Measurements from ENCODE around the gene SDK1. TPM values are rescaled to one million over a fixed set of nuclear protein-coding genes. Genes with fewer than 3 reads are reported as not detected.

Gene SDK1
- total RNA-seq, 1 donor from 2014 or later = 5.4 TPM

DNA sequence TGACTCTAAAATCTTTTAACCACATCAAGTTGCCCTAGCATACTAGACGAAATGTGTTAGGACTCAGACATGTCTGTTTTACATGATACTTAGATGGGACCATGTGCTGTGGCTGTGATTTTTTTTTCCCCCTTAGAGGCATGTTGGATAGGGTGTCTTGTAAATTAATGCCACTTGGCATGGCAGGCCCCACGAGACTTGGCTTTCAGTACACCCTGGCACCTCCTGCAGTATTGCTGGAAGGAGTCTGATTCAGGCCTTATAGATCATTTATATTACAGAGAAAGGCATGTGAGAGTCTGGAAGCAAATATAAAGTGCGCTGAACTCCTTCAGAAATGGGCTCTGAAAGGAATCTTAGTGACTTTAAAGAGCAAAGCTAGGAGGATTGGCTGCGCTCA lies 494.1 kb downstream of the SDK1 start:
- Mint-ChIP-seq H3K4me1 (ENCODE audit: unreplicated experiment) (no peaks in the 10 kb centered on the region), H3K4me3 (ENCODE audit: unreplicated experiment) (no peak overlapping the region), H3K27me3 (ENCODE audit: unreplicated experiment) (no peaks in the 10 kb centered on the region), H3K27ac (ENCODE audit: unreplicated experiment) (no peak overlapping the region), H3K9me3 (ENCODE audit: unreplicated experiment) (no peaks in the 10 kb centered on the region), H3K36me3 (ENCODE audit: unreplicated experiment) (no peaks in the 10 kb centered on the region)
- TF ChIP-seq, protein P1, sequence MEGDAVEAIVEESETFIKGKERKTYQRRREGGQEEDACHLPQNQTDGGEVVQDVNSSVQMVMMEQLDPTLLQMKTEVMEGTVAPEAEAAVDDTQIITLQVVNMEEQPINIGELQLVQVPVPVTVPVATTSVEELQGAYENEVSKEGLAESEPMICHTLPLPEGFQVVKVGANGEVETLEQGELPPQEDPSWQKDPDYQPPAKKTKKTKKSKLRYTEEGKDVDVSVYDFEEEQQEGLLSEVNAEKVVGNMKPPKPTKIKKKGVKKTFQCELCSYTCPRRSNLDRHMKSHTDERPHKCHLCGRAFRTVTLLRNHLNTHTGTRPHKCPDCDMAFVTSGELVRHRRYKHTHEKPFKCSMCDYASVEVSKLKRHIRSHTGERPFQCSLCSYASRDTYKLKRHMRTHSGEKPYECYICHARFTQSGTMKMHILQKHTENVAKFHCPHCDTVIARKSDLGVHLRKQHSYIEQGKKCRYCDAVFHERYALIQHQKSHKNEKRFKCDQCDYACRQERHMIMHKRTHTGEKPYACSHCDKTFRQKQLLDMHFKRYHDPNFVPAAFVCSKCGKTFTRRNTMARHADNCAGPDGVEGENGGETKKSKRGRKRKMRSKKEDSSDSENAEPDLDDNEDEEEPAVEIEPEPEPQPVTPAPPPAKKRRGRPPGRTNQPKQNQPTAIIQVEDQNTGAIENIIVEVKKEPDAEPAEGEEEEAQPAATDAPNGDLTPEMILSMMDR (IDR thresholded peaks at IDR 0.05) = no peak
- DNase-seq (ENCODE audit: extremely low spot score, unreplicated experiment) = no peak

DNA sequence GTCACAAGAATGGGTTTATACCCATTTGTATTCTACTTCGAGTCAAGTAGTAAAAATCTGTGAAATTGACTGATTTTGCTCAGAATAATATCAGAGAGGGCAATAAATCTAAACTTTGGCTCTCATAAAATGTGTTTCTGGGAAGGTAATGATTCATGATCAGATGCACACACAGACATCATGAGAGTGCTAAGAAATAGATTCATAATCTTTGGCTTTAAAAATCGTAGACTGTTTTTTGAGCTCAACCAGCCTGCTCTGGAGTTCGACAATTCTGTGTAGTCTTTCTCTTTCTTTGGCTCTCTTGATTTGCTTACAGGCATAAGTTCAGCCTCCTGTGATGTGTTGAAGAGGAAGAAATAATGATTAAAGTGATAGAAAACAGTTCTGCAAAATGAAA lies 494.7 kb downstream of the SDK1 start:
- no peak for DNase-seq (ENCODE audit: extremely low spot score, unreplicated experiment)
- peaks cover under 1% of the 10 kb centered on the region for H3K9me3 Mint-ChIP-seq (ENCODE audit: unreplicated experiment)

DNA sequence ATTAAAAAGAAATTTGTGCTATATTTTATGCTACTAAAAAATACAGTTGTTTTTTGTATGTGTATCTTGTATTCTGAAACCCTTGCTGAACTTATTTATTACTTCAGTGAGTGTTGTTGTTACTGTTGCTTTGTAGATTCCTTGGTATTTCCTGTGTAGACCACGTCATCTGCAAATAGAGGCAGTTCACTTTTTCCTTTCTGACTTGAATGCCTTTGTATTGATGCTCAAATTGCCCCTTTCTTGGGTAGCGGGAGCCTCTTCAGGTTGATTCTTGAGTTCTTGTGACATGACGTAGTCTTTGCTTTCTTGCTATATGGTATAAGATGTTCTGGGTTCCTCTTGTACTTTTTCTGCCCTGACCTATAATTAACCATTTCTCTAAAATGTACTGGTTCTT lies 504.1 kb downstream of the SDK1 start:
- no peak overlapping the region for H3K4me3 Mint-ChIP-seq (ENCODE audit: unreplicated experiment)
- H3K4me1 Mint-ChIP-seq (ENCODE audit: unreplicated experiment) = peaks cover 5% of the 10 kb centered on the region
- peaks cover 3% of the 10 kb centered on the region for H3K9me3 Mint-ChIP-seq (ENCODE audit: unreplicated experiment)
- H3K36me3 Mint-ChIP-seq (ENCODE audit: unreplicated experiment) = no peaks in the 10 kb centered on the region
- peak overlapping the region; percentile 24 for H3K27ac Mint-ChIP-seq (ENCODE audit: unreplicated experiment)
- DNase-seq (ENCODE audit: extremely low spot score, unreplicated experiment) = no peak
- TF ChIP-seq, protein P1 (IDR thresholded peaks at IDR 0.05) = no peak
- H3K27me3 Mint-ChIP-seq (ENCODE audit: unreplicated experiment) = no peaks in the 10 kb centered on the region

More for the DNA sequence above, 494.7 kb downstream of the SDK1 start:
- no peaks in the 10 kb centered on the region for H3K4me1 Mint-ChIP-seq (ENCODE audit: unreplicated experiment)
- TF ChIP-seq, protein P1 (IDR thresholded peaks at IDR 0.05) = no peak
- no peak overlapping the region for H3K4me3 Mint-ChIP-seq (ENCODE audit: unreplicated experiment)
- H3K27me3 Mint-ChIP-seq (ENCODE audit: unreplicated experiment) = no peaks in the 10 kb centered on the region
- H3K36me3 Mint-ChIP-seq (ENCODE audit: unreplicated experiment) = no peaks in the 10 kb centered on the region
- H3K27ac Mint-ChIP-seq (ENCODE audit: unreplicated experiment) = no peak overlapping the region

DNA sequence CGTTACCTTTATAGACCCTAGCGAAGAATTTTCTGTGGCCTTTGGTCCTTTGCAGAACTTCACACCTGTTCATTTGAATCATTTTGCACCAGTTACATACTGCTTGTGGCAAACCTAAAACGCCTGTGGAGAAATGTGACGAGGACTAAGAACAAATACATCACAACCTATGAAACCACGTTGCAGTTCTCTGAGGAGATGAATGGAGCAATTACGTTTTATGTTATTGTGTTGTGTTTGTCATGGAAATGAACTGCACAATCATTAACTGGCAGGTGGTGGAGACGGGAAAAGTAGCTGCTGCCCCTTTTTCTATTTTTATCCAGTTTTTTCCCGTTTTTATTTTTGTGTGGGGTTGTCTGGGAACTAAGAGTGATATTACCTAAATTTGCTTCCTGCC lies 505.5 kb downstream of the SDK1 start:
- TF ChIP-seq, protein P1 (IDR thresholded peaks at IDR 0.05) = no peak
- no peaks in the 10 kb centered on the region for H3K27me3 Mint-ChIP-seq (ENCODE audit: unreplicated experiment)
- DNase-seq (ENCODE audit: extremely low spot score, unreplicated experiment) = no peak
- no peaks in the 10 kb centered on the region for H3K9me3 Mint-ChIP-seq (ENCODE audit: unreplicated experiment)
- H3K4me1 Mint-ChIP-seq (ENCODE audit: unreplicated experiment) = peaks cover 5% of the 10 kb centered on the region
- no peak overlapping the region for H3K4me3 Mint-ChIP-seq (ENCODE audit: unreplicated experiment)
- no peaks in the 10 kb centered on the region for H3K36me3 Mint-ChIP-seq (ENCODE audit: unreplicated experiment)
- no peak overlapping the region for H3K27ac Mint-ChIP-seq (ENCODE audit: unreplicated experiment)

DNA sequence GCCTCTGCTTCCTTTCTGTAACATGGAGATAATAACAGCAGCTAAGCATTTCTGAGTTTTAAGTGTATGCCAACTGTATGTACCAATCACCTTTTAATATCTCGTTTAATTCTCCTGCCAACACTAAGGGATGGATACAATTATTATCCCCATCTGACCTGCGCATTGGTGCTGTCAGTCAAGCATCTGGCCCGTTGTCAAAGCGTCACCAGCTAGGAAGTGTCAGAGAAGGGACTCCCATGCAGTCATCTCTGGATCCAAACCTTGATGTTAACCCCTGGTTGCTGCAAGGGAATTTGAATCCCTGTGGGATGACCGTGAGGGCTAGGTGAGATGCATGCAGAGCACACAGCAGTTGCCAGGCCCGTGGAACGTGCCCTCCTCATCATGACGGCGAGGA lies 506.8 kb downstream of the SDK1 start:
- Mint-ChIP-seq H3K27me3 (ENCODE audit: unreplicated experiment) (no peaks in the 10 kb centered on the region), H3K36me3 (ENCODE audit: unreplicated experiment) (no peaks in the 10 kb centered on the region), H3K4me3 (ENCODE audit: unreplicated experiment) (no peak overlapping the region), H3K4me1 (ENCODE audit: unreplicated experiment) (peaks cover 5% of the 10 kb centered on the region), H3K9me3 (ENCODE audit: unreplicated experiment) (no peaks in the 10 kb centered on the region), H3K27ac (ENCODE audit: unreplicated experiment) (no peak overlapping the region)
- DNase-seq (ENCODE audit: extremely low spot score, unreplicated experiment) = no peak
- TF ChIP-seq, protein P1 (IDR thresholded peaks at IDR 0.05) = no peak

All from osteocyte (in vitro differentiated cells).